Left ventricle myocardium inferior (tissue), 1 donor: ENCODE data around the gene ANP32E. TPM values are rescaled to one million over a fixed set of nuclear protein-coding genes. Genes with fewer than 3 reads are reported as not detected.

Source experiments
- DNase-seq: peaks from one replicate; pipeline ENCODE4 v3.0.0-alpha.2; 2020
- H3K27ac ChIP-seq: fragments of 200-600 bp; replicated peaks from 2 replicates; pipeline ENCODE4 v1.8.0; 2021
- H3K27me3 ChIP-seq: fragments of 200-600 bp; 2 replicates; pipeline ENCODE4 v1.8.0; 2021; ENCODE audit warnings: low read depth
- H3K36me3 ChIP-seq: fragments of 200-600 bp; 2 replicates; pipeline ENCODE4 v1.8.0; 2021
- H3K4me1 ChIP-seq: fragments of 200-600 bp; 2 replicates; pipeline ENCODE4 v1.8.0; 2021
- H3K4me3 ChIP-seq: fragments of 200-600 bp; 2 replicates; pipeline ENCODE4 v1.8.0; 2021; ENCODE audit warnings: mild to moderate bottlenecking, moderate library complexity
- H3K9me3 ChIP-seq: fragments of 200-600 bp; replicated peaks from 2 replicates; pipeline ENCODE4 v1.8.0; 2021
- intact Hi-C: fragments of 100-400 bp; cut with micrococcal nuclease; formaldehyde crosslinking; loops from one replicate; pipeline ENCODE4 v1.11.0; 2022
- total RNA-seq: library from RNA; stranded (reverse); fragmentation: NEBNext Ultra II Directional; extraction: Animal tissue kit (Norgen Biotek cat#: 25700); gene quantifications from one replicate; pipeline ENCODE4 v1.2.1, GENCODE V29; 2021
- TF ChIP-seq, protein P1 (sequence below): fragments of 200-600 bp; IDR thresholded peaks from 2 replicates; pipeline ENCODE4 v1.8.0; 2021; ENCODE audit warnings: antibody characterized with exemption, mild to moderate bottlenecking, borderline replicate concordance
- donor health status: DM: no; HTN: yes; CAD: no; lungs with severe emphysema.

Gene ANP32E
- total RNA-seq, 1 donor from 2014 or later = 29.3 TPM

DNA sequence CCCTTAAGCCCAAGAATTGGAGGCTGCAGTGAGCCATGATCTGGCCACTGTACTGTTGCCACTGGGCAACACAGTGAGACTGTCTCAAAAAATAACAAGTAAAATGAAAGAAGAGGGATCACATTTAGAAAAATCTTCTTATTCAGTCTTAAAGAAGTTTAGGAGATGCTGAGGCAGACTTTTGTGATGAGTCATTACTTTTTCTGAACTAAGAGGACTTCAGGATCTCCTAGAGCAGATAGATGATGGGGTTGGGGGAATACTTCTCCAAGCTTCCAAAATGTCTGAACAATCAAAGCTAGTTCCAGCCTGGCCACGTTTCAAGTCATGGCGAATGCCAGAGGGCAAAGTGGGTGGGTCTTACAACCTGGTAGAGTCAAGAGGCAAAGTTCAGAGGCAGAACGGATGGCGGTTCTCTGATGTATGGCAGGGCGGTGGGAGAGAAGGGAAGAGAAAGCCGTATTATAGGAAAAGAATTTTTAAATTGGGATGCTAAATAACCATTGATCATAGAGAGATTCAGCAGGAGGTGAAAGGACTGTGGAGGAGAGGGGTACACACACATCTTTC is 44.3 kb upstream of the ANP32E start:
- Histone ChIP-seq H3K4me3 (peak overlapping the region; percentile 76), H3K4me1 (peaks cover 43% of the 10 kb centered on the region), H3K27ac (peak overlapping the region; percentile 95), H3K27me3 (no peaks in the 10 kb centered on the region), H3K9me3 (no peaks in the 10 kb centered on the region), H3K36me3 (peaks cover 16% of the 10 kb centered on the region)
- DNase-seq = no peak
- TF ChIP-seq, protein P1, sequence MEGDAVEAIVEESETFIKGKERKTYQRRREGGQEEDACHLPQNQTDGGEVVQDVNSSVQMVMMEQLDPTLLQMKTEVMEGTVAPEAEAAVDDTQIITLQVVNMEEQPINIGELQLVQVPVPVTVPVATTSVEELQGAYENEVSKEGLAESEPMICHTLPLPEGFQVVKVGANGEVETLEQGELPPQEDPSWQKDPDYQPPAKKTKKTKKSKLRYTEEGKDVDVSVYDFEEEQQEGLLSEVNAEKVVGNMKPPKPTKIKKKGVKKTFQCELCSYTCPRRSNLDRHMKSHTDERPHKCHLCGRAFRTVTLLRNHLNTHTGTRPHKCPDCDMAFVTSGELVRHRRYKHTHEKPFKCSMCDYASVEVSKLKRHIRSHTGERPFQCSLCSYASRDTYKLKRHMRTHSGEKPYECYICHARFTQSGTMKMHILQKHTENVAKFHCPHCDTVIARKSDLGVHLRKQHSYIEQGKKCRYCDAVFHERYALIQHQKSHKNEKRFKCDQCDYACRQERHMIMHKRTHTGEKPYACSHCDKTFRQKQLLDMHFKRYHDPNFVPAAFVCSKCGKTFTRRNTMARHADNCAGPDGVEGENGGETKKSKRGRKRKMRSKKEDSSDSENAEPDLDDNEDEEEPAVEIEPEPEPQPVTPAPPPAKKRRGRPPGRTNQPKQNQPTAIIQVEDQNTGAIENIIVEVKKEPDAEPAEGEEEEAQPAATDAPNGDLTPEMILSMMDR = no peak
- intact Hi-C loops = no loop called here

GRCh38 chr1:150273311-150273710 is 37.4 kb upstream of the ANP32E start:
- Histone ChIP-seq H3K27ac (peak overlapping the region; percentile 82), H3K4me1 (peaks cover 42% of the 10 kb centered on the region), H3K4me3 (peak overlapping the region; percentile 61), H3K27me3 (no peaks in the 10 kb centered on the region), H3K9me3 (no peaks in the 10 kb centered on the region), H3K36me3 (peaks cover 1% of the 10 kb centered on the region)
- TF ChIP-seq, protein P1 = no peak
- DNase-seq = no peak
- intact Hi-C loops = no loop called here

DNA sequence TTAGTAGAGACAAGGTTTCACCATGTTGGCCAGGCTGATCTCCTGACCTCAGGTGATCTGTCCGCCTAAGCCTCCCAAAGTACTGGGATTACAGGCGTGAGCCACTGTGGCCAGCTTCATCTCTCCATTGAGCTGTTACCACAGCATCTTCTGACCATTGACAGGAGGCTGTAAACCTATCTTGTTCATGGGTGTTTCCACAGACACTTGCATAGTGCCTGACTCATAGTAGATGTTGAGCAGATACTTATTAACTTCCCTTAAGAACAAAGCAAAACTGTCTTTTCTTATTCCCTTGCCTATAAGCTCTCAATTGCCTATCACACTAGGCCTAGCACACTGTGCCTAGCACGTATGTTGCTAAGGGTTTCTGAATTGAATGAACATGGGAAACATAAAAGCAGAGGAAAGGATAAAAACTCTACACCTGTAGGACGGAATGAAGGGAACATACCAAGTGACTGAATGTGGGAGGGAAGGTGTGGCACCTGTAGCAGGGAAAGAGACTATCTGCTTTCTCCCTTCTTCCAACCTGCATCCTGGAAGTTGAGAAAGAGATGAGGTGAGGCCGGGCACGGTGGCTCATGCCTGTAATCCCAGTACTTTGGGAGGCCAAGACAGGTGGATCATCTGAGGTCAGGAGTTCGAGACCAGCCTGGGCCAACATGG is 35.5 kb upstream of the ANP32E start:
- peaks cover 60% of the 10 kb centered on the region for H3K4me1 ChIP-seq
- no peaks in the 10 kb centered on the region for H3K9me3 ChIP-seq
- peaks cover 11% of the 10 kb centered on the region for H3K36me3 ChIP-seq
- no peaks in the 10 kb centered on the region for H3K27me3 ChIP-seq
- intact Hi-C loops = no loop called here
- peak overlapping the region; percentile 82 for H3K27ac ChIP-seq
- no peak overlapping the region for H3K4me3 ChIP-seq
- DNase-seq = no peak
- TF ChIP-seq, protein P1 = no peak

- intact Hi-C loops = no loop called here
- Histone ChIP-seq H3K27me3 (no peaks in the 10 kb centered on the region), H3K4me1 (peaks cover 60% of the 10 kb centered on the region), H3K36me3 (peaks cover 31% of the 10 kb centered on the region), H3K27ac (peak overlapping the region; percentile 99), H3K9me3 (no peaks in the 10 kb centered on the region), H3K4me3 (peak overlapping the region; percentile 99)
- no peak for DNase-seq
- TF ChIP-seq, protein P1 = no peak
Measured at GRCh38 chr1:150269451-150269850, 33.5 kb upstream of the ANP32E start.

DNA sequence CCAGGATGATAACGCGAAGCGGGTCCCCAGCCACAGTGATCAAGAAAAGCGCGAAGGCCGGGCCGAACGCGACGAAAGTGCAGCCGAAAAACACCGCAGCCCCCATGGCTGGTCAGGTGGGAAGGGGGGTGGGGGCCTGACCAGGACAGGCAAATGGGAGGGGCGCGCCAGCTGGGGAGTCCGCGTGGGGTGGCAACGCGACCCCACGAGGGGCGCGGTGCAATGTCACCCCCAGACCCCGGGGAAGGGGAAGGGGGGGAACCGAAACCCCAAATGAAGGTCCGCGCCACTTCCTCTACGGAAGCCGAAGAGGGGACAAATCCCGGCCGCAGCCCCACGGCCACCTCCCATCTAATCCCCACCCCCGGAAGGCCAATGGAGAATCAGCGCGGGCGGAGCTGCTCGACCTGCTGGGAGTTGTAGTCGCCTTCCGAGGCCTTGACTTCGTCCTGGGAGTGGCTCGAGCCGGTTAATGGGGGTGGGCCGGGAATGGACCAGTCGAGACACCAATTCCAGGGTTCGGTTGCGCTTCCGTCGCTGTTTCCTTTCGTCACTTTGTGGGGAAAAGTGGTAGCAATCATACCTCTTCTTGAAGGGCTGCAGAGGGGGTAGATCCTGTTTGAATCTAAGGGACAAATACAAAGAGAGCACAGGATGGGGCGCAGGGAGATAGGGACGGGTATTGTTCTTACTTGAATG is 32.9 kb upstream of the ANP32E start, which contains the start of gene APH1A:
APH1A (minus strand) TSS at position 312 of the 699 bp plus-strand sequence; CDS start at position 106, 206 bp downstream.
- TF ChIP-seq, protein P1 = no peak
- Histone ChIP-seq H3K27ac (peak within 1 kb of the TSS; percentile 99), H3K9me3 (no peaks in the 10 kb centered on the region), H3K4me1 (peaks cover 57% of the 10 kb centered on the region), H3K4me3 (peak within 1 kb of the TSS; percentile 99), H3K27me3 (no peaks in the 10 kb centered on the region), H3K36me3 (peaks cover 36% of the 10 kb centered on the region)
- intact Hi-C loops = no loop called here
- DNase-seq = peak; percentile 96
